Measurements from ENCODE around the gene PAX5.

Gene PAX5

GRCh38 chr9:36968574-36969215 is 65.4 kb downstream of the PAX5 start:
- H3K9ac ChIP-seq (ENCODE audit: low read length) = no peak overlapping the region
- H3K9me3 ChIP-seq (replicated peaks; ENCODE audit: insufficient read depth, low read length) = no peaks in the 10 kb centered on the region
- H3K36me3 ChIP-seq (replicated peaks; ENCODE audit: insufficient read depth, low read length) = no peaks in the 10 kb centered on the region
- no peaks in the 10 kb centered on the region for H3K79me2 ChIP-seq (ENCODE audit: low read length)
- H3K9me2 ChIP-seq (replicated peaks; ENCODE audit: insufficient read depth, low read length) = no peaks in the 10 kb centered on the region
- H4K20me1 ChIP-seq (ENCODE audit: insufficient read depth, low read length) = no peaks in the 10 kb centered on the region
- no peak overlapping the region for H3K4me2 ChIP-seq (ENCODE audit: low read depth, low read length)
- H3K27ac ChIP-seq (ENCODE audit: low read length) = no peak overlapping the region
- no peak for TF ChIP-seq EZH2 (optimal IDR thresholded peaks at IDR 0.05; ENCODE audit: low read depth, low read length)
- TF ChIP-seq, protein P1, sequence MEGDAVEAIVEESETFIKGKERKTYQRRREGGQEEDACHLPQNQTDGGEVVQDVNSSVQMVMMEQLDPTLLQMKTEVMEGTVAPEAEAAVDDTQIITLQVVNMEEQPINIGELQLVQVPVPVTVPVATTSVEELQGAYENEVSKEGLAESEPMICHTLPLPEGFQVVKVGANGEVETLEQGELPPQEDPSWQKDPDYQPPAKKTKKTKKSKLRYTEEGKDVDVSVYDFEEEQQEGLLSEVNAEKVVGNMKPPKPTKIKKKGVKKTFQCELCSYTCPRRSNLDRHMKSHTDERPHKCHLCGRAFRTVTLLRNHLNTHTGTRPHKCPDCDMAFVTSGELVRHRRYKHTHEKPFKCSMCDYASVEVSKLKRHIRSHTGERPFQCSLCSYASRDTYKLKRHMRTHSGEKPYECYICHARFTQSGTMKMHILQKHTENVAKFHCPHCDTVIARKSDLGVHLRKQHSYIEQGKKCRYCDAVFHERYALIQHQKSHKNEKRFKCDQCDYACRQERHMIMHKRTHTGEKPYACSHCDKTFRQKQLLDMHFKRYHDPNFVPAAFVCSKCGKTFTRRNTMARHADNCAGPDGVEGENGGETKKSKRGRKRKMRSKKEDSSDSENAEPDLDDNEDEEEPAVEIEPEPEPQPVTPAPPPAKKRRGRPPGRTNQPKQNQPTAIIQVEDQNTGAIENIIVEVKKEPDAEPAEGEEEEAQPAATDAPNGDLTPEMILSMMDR (IDR thresholded peaks at IDR 0.05; ENCODE audit: low read length) = no peak
- TF ChIP-seq EZH2phosphoT487 (IDR thresholded peaks at IDR 0.05; ENCODE audit: low read length) = no peak
- no peaks in the 10 kb centered on the region for H3K4me1 ChIP-seq (ENCODE audit: low read length)
- no peak for DNase-seq
- H2AFZ ChIP-seq (ENCODE audit: low read length) = no peak overlapping the region
- no peaks in the 10 kb centered on the region for H3F3A ChIP-seq (ENCODE audit: insufficient read depth, low read length)
- no peak overlapping the region for H3K4me3 ChIP-seq (ENCODE audit: low read length)
- H3K27me3 ChIP-seq (replicated peaks; ENCODE audit: insufficient read depth, low read length) = no peaks in the 10 kb centered on the region

DNA sequence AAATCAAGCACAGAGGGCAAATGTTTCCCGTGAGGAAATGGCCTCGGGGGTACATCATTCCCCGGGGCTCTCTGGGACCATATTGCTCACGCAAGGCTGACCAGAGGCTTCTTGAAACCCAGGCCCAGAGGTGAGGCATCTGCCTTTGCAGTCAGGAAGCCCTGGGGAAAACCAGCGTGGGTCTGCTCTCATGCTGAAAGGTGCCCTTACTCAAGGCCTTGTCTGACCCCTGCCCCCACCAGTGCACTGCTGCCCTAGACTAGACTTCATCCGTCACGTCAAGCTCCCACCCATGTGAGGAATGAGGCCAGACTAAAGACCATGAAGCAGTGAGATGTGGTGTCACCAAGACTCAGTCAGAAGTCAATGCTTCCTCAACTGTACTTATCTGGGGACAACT is 66.1 kb downstream of the PAX5 start:
- Histone ChIP-seq H3K4me1 (ENCODE audit: low read length) (no peaks in the 10 kb centered on the region), H4K20me1 (ENCODE audit: insufficient read depth, low read length) (no peaks in the 10 kb centered on the region), H3K9me2 (replicated peaks; ENCODE audit: insufficient read depth, low read length) (no peaks in the 10 kb centered on the region), H3K36me3 (replicated peaks; ENCODE audit: insufficient read depth, low read length) (no peaks in the 10 kb centered on the region), H3K79me2 (ENCODE audit: low read length) (no peaks in the 10 kb centered on the region), H3K9me3 (replicated peaks; ENCODE audit: insufficient read depth, low read length) (no peaks in the 10 kb centered on the region), H2AFZ (ENCODE audit: low read length) (no peak overlapping the region), H3F3A (ENCODE audit: insufficient read depth, low read length) (no peaks in the 10 kb centered on the region), H3K27me3 (replicated peaks; ENCODE audit: insufficient read depth, low read length) (no peaks in the 10 kb centered on the region), H3K4me3 (ENCODE audit: low read length) (no peak overlapping the region), H3K9ac (ENCODE audit: low read length) (no peak overlapping the region), H3K27ac (ENCODE audit: low read length) (no peak overlapping the region), H3K4me2 (ENCODE audit: low read depth, low read length) (no peak overlapping the region)
- TF ChIP-seq, protein P1 (IDR thresholded peaks at IDR 0.05; ENCODE audit: low read length) = no peak
- TF ChIP-seq EZH2phosphoT487 (IDR thresholded peaks at IDR 0.05; ENCODE audit: low read length) (no peak), EZH2 (optimal IDR thresholded peaks at IDR 0.05; ENCODE audit: low read depth, low read length) (no peak)
- no peak for DNase-seq

- TF ChIP-seq EZH2phosphoT487 (IDR thresholded peaks at IDR 0.05; ENCODE audit: low read length) = no peak
- TF ChIP-seq, protein P1 (IDR thresholded peaks at IDR 0.05; ENCODE audit: low read length) = no peak
- TF ChIP-seq EZH2 (optimal IDR thresholded peaks at IDR 0.05; ENCODE audit: low read depth, low read length) = no peak
- DNase-seq = no peak
- Histone ChIP-seq H3K4me3 (ENCODE audit: low read length) (no peak overlapping the region), H3K4me1 (ENCODE audit: low read length) (no peaks in the 10 kb centered on the region), H3K4me2 (ENCODE audit: low read depth, low read length) (no peak overlapping the region), H2AFZ (ENCODE audit: low read length) (no peak overlapping the region), H3F3A (ENCODE audit: insufficient read depth, low read length) (no peaks in the 10 kb centered on the region), H3K27me3 (replicated peaks; ENCODE audit: insufficient read depth, low read length) (no peaks in the 10 kb centered on the region), H3K9me3 (replicated peaks; ENCODE audit: insufficient read depth, low read length) (no peaks in the 10 kb centered on the region), H3K27ac (ENCODE audit: low read length) (no peak overlapping the region), H3K9me2 (replicated peaks; ENCODE audit: insufficient read depth, low read length) (no peaks in the 10 kb centered on the region), H3K9ac (ENCODE audit: low read length) (no peak overlapping the region), H3K79me2 (ENCODE audit: low read length) (no peaks in the 10 kb centered on the region), H4K20me1 (ENCODE audit: insufficient read depth, low read length) (no peaks in the 10 kb centered on the region), H3K36me3 (replicated peaks; ENCODE audit: insufficient read depth, low read length) (no peaks in the 10 kb centered on the region)
Measured at GRCh38 chr9:36966371-36967097, 67.5 kb downstream of the PAX5 start.
